Measurements from ENCODE around the gene PLOD1. TPM values are rescaled to one million over a fixed set of nuclear protein-coding genes. Genes with fewer than 3 reads are reported as not detected.
A peak's percentile ranks its signal among the peaks of the same experiment; 100 is the strongest.

The PLOD1 gene
- total RNA-seq, 4 donors from 2014 or later = 64.4 to 107 (median 80.8) TPM

- Histone ChIP-seq H3K36me3 (no peaks in the 10 kb centered on the region), H3K27me3 (no peaks in the 10 kb centered on the region), H3K4me1 (peaks cover 0 to 11% of the 10 kb centered on the region in 2 donors), H3K4me3 (replicated peaks in 1 of 3) (no peak overlapping the region), H3K27ac (peak overlapping the region in 1 of 3 donors; percentile 22), H3K9me3 (no peaks in the 10 kb centered on the region)
- DNase-seq = peak; percentile 74 to 78
- intact Hi-C loops (cut with DNase I) = loop anchor here (10.0 kb wide), 2 partner anchors 62 to 112 kb away; no protein-coding TSS in a partner anchor
- WGBS, 2 donors = 24 to 25% methylated on average over 11 of the region's 11 CpGs
- TF ChIP-seq CTCF (IDR thresholded peaks at IDR 0.05) (no peak), POLR2A (IDR thresholded peaks at IDR 0.05) (no peak)
Measured at GRCh38 chr1:11913291-11913690, 21.2 kb upstream of the PLOD1 start.

GRCh38 chr1:11914024-11914423, 20.5 kb upstream of the PLOD1 start:
- Histone ChIP-seq H3K27me3 (no peaks in the 10 kb centered on the region), H3K4me1 (peaks cover 0 to 11% of the 10 kb centered on the region in 2 donors), H3K36me3 (peaks cover 0 to 5% of the 10 kb centered on the region in 2 donors), H3K9me3 (no peaks in the 10 kb centered on the region), H3K27ac (no peak overlapping the region), H3K4me3 (replicated peaks in 1 of 3) (no peak overlapping the region)
- no peak for DNase-seq
- 94% methylated on average over 1 of the region's 1 CpG for WGBS, 2 donors
- intact Hi-C loops (cut with DNase I) = loop anchor here (10.0 kb wide), 2 partner anchors 61 to 111 kb away; no protein-coding TSS in a partner anchor
- TF ChIP-seq POLR2A (IDR thresholded peaks at IDR 0.05) (no peak), CTCF (IDR thresholded peaks at IDR 0.05) (no peak)

GRCh38 chr1:11918799-11919519, 15.6 kb upstream of the PLOD1 start:
- peaks cover 19 to 38% of the 10 kb centered on the region in 2 donors for H3K36me3 ChIP-seq
- H3K4me3 ChIP-seq (replicated peaks in 1 of 3) = no peak overlapping the region
- TF ChIP-seq POLR2A (IDR thresholded peaks at IDR 0.05) (no peak), CTCF (IDR thresholded peaks at IDR 0.05) (no peak)
- intact Hi-C loops (cut with DNase I) = loop anchor here (10.0 kb wide), 2 partner anchors 56 to 106 kb away; no protein-coding TSS in a partner anchor
- no peaks in the 10 kb centered on the region for H3K9me3 ChIP-seq
- 70 to 83% methylated on average over 10 to 14 of the region's 14 CpGs for WGBS, 2 donors
- no peak for DNase-seq
- no peaks in the 10 kb centered on the region for H3K27me3 ChIP-seq
- H3K4me1 ChIP-seq = peaks cover 0 to 25% of the 10 kb centered on the region in 2 donors
- no peak overlapping the region for H3K27ac ChIP-seq

GRCh38 chr1:11919621-11920020, 14.9 kb upstream of the PLOD1 start:
- peaks cover 4 to 32% of the 10 kb centered on the region in 2 donors for H3K4me1 ChIP-seq
- H3K4me3 ChIP-seq (replicated peaks in 1 of 3) = no peak overlapping the region
- H3K27ac ChIP-seq = no peak overlapping the region
- 84 to 89% methylated on average over 11 of the region's 11 CpGs for WGBS, 2 donors
- H3K27me3 ChIP-seq = no peaks in the 10 kb centered on the region
- intact Hi-C loops (cut with DNase I) = loop anchor here (10.0 kb wide), 2 partner anchors 55 to 105 kb away; no protein-coding TSS in a partner anchor
- H3K9me3 ChIP-seq = no peaks in the 10 kb centered on the region
- no peak for DNase-seq
- TF ChIP-seq CTCF (IDR thresholded peaks at IDR 0.05) = no peak
- TF ChIP-seq POLR2A (IDR thresholded peaks at IDR 0.05) = no peak
- H3K36me3 ChIP-seq = peaks cover 19 to 38% of the 10 kb centered on the region in 2 donors

Data from thyroid gland (tissue), 4 donors.